Peyer's patch (tissue), 4 donors: Measurements from ENCODE around the gene GREB1.

Source experiments
- CTCF ChIP-seq, 6 experiments: fragments of 450-650 bp in 4 of 6; fragments of 200-600 bp in 2 of 6; sonication (generic) in 1 of 6; IDR thresholded peaks; one replicate each; pipeline ENCODE4 v1.5.1; 2017 to 2019; ENCODE audit warnings: antibody characterized with exemption in 6 of 6, mild to moderate bottlenecking in 3 of 6, moderate library complexity in 1 of 6
- POLR2A ChIP-seq, 2 donors: fragments of 450-650 bp; IDR thresholded peaks; one replicate each; pipeline ENCODE4 v1.5.1; 2017; ENCODE audit warnings: antibody characterized with exemption in 2 of 2, mild to moderate bottlenecking in 2 of 2, moderate library complexity in 2 of 2

GRCh38 chr2:11683966-11684365 lies 150.1 kb downstream of the GREB1 start:
- TF ChIP-seq CTCF (IDR thresholded peaks at IDR 0.05): no peak
- no peak for TF ChIP-seq POLR2A (IDR thresholded peaks at IDR 0.05)
